Activated CD4-positive, CD25-positive, alpha-beta regulatory T cell treated with anti-CD3 and anti-CD28 coated beads, Interleukin-2, amount 50 U/mL, for 16 hours (primary cell): ENCODE measurements around the gene MCM3.

Experiments used
- DNase-seq: peaks from one replicate; pipeline ENCODE4 v3.0.0-alpha.2; 2020; ENCODE audit warnings: low read depth, low spot score

Gene MCM3

DNA sequence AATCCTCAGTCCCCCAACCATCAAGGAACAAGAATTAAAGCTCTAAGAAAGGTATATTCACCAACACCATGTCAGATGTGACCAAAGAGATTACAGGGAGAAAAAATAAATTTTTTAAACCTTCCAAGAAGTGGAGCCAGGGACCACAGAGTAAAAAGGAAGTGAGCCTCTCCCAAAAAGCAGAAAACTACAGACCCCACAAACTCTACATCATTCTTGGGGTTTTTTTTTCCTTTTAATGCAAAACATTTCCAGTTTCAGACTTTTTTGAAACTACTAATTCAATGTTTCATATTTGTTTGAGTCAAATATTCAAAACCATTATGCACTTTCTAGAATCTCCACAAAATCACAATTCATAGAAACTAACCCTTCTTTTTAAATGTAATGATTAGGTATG is 33.4 kb downstream of the MCM3 start:
- DNase-seq = no peak

DNA sequence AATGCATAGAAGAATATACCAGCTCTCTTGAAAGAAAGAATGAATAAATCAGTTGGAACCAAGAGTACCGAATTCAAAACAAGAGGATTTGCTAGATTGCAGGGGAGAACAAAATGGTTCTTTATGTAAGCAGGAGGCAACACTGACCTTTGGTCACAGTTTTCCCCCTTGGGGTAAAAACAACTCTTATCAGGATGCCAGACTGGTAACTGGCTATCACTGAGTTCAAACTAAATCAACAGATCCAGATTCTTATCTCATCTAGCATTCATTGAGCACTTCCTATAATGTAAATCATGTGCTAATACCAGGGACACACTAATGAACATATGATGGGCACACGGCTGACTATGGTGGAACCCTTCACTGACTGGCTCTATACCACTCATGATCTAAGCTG is 35.5 kb downstream of the MCM3 start:
- no peak for DNase-seq

DNA sequence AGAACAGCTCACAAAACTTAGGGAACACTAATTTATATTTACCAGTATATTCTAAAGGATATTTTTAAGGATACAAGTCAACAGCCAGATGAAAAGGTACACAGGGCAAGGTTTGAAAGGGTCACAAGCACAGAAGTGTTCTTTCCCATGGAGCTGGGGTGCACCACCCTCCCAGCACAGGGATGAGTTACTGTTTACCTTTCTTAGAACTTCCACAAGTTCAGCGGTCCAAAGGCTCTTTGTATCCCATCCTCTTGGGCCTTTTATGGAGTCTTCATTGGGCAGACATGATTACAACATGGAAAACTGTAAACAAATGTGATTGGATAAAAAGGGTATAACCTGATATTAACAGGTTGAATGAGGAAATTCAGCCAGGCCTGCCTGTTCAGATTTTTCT is 39.1 kb downstream of the MCM3 start:
- no peak for DNase-seq

DNA sequence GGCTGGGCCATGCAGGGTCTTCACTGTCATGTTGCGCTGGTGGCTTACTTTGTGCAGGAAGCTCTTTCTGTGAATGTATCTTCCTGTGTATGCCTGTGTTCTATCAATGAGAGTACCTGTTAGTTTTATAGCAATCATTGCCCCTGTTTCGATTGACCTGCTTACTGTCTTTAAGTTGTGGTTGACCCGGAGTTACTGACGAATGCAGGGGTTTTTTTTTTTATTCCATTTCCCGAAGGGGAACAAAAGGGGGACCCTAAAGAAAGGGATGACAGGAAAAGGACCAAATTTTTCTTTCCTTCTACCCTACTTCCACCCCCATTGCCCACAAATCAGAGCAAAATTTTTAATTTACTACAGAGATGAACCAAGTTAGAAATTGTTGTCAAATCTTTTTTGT is 40.1 kb downstream of the MCM3 start, which contains the start of gene IL17F:
Gene IL17F (minus strand): TSS at position 101 of the 400 bp plus-strand sequence. CDS start 71 bp downstream, at position 30.
- no peak for DNase-seq

DNA sequence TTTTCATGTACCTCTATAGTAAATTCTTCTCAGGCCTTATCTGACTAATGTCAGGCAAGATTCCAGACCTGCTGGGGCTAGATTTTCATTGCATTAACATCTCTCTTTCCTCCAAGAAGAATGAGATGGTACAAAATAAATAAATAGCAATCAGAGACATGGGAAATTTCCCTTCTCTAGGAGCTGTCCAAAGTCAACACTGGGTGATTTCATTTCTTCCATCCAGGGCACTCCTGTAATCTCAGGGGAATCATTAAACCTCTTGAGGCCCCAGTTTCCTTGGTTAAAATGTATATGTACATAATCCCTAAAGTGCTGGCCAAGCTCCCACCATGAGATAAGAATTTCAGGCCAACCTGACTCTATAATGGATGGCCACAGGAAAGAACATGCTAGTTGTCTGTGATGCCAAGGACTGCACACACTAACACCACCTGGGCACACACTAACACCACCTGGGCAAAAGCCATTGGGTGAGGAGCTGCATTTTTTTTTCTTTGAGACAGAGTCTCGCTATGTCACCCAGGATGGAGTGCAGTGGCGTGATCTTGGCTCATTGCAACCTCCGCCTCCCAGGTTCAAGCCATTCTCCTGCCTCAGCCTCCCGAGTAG is 41.2 kb downstream of the MCM3 start:
- DNase-seq = no peak

DNA sequence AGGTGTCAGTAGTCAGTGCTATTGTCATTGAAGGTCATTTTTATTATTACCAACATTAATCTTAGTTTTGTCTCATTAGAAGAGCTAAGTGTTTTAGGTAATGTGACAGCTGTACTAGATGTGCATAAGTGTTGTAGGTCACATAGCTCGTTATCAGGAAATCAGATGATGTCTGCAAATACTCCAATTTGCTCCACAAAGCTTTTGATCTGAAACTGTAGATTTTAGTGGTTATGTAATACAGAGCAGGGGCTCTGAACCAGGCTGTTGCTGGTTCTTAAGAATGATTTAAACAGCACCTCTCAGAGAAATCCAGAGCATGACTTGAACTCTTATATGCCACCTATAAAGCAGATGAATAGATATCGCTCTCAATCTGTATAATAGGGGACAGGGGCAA is 42.7 kb downstream of the MCM3 start:
- no peak for DNase-seq

DNA sequence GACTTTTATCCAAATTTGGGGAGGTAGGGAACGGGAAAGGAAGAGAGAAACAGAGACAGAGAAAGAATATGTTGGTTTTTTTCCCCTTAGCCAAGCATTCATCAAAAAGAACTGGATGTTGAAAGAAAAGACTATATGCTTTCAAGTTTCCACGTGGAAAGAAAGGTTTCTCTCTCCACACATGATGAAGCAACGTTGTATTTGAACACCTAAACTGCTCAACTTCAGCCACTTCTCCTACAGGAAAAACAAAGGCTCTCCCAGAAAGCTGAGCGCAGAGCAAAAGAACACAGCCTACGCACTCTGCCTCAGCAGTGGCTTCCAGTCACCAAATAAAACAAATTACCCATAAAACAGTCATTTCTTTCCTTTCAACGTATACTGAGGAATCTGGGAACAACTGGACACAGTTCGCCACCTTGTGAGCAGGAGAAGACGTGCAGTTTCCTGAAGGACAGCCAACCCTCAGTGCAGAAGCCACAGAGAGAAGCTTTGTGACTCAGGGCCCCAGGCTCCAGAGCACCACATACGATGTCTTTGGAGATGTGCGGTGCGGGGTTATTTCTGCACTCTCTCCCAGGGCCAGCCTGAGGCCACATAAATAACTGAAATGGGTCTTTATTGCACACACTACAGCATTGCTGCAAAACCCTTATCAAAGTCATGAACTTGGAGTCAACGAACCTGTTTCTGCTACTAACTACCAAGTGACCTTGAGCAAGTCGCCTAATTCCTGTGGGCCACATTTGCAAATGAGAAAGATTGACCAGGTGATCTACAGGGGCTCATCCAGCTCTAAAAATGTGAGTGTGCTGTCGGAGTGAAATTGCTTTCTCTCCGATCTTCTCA is 50.3 kb downstream of the MCM3 start:
- DNase-seq = no peak

DNA sequence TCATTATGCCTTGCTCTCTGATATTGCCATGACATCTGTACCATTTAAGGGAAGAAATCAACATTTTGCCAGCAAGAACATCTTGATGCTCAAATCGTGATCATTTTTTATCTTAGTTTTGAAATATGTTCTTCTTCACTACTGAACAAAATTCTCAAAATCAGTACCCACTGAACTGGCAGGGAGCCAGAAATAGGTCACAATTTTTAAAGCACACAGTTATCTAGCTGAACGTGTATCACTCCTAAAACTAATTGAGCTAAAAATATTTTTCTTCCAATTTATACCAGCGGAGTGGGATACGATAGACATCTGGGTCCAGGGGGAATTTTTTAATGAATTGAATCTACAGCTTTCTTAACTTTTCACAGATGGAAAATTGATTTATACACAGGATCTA is 51.5 kb downstream of the MCM3 start:
- no peak for DNase-seq

DNA sequence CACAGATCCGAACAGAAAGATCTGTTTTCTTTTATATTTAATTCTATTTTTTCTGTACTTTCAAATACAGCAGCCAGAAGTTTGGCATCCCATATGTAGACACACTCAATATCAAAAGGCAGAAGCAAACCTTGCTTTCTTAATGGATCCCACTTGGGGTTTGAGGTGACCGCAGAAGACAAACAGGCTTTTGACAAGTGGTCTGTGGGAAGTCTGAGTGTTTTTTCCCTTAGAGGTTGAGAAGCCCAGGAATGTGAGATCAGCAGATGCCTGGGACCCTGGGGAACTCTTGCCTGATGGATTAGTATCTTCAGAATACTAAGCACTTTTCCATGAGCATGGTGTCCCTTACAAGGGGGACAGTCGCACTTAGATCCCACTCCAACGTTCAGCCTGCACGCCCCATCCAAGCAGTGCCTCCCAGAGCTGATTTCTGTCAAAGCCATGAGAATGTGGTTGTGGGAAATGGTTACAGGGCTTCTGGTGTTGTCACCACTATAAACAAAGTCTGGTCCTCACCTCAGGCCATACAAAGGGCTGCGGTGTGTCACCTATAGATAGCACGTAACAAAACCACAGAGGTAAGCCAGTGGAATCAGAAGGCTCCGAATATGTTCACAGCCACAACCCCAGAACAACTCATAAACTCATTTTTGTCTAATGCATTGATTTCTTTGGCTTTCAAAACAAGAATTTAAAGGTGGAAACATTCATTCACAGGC is 53.0 kb downstream of the MCM3 start:
- DNase-seq = no peak

DNA sequence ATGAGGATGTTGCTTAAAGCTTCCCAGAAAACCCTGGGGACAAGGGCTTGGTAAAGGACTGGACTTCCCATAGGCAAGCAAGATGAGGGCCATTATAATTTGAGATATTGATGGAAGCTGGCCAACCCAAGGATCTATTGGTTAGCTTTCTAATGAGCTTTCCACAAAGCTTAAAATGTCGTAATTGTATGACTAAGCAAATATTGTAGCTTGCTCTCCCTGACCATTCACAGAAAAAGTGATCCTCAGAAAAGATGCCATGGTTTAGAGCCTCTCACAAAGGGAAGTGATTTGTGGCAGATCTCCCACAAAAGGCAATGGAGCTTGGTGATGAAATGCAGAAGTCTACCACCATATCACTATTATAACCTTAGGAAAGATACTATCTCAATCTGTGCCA is 53.9 kb downstream of the MCM3 start:
- no peak for DNase-seq

DNA sequence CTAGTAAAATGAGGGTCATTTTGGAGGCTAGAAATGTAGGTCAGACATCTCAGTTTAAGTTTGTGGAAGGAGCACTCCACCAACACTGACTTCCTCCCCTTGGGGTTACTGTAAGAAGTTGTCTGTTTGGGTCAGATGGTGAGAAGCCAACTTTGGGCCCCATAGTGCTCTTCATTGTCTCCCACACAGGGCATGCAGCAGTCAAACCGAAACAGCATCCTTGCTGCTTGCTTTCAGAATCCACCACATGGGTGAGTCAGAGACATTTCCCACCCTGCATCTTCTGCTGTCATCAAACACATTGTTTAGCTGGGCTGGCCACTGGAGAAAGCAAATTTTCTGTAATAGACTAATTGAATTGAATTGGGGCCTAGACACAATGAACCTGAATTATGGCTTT is 57.0 kb downstream of the MCM3 start:
- no peak for DNase-seq

DNA sequence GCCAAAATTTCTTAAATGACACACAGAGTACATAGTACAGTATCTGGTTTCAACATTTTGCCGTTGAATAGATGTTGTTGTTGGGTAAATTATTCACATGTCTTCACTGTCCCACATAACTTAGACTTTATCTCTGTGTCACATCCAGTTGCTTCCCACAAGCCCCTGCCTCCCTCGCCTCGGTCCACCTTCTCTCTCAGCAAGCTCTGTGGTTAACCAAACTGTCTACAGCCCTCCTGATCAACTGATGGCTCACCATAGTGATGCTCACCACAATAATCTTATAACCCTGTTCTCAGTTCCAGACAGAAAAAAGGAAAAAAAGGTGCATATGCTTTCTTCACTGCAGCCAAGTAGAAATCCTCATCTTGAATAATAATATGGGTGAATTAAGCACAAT is 63.2 kb downstream of the MCM3 start:
- DNase-seq = no peak

DNA sequence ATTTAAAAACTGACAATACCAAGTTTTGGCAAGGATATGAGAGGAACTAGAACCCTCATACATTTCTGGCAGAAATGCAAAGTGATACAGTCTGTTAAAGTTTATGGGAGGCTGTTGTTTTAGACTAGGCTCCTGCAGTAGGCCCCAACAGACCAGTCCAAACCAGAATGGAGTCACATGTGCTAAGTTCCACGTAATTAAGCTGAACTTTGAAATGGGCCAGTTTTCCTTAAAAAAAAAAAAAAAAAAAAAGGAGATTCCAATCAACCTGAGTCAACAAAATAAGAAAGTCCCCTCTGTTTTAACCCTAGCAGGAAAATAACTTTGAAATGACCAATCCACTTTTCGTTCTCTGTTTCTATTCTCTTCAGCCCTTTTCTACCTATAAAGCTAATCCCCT is 66.8 kb downstream of the MCM3 start:
- no peak for DNase-seq

DNA sequence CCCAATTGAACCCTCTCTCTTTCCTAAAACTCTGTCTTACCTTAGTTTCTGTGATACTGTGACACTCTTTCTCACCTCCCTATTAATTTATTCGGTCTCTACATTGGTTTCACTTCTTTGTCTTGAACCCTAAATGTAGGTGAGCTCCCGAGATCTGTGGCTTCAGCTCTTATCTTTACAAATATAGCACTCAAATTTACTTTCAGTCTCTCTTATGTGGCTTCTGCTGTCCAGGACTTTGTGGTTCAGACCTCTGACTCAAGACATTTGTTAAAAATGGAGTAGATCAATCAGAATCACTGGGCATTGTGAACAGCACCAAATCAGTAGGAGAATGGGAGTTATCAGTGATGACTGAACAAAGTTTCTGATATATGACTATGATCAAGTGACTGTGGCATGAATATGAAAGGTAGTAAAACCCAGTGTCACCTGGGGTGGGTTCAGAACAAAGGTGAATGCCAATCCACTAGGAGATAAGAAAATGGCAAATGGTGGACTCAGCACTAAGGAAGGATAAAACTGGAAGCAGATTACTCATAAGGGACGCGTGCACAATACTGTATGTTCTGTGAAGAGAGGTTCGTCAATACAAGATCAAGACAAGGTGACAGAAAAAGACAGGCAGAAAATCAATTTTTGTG is 67.5 kb downstream of the MCM3 start:
- no peak for DNase-seq

DNA sequence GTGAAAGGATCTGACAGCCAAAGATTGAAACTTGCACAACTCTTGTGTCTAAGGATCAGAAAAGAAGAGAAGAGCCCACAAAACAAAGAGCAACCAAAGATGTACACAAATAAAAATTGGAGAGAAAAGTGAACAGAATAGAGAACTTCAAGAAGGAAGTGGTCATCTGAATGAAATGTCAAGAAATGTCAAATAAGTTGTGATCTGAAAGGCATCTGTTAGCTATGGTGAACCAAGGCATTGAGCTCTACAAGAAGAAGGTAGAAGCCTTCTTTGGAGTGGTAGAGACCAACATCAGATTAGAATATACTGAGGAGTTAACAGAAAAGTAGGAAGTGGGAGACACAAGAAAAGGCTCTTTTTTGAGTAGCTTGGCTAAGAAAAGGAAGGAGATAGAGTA is 68.8 kb downstream of the MCM3 start:
- no peak for DNase-seq
